PC-9 (cell line): Measurements from ENCODE around the gene RPL9.

ENCODE experiments used
- CTCF ChIP-seq: fragments of 200-600 bp; sonication (generic); conservative IDR thresholded peaks from 2 replicates; pipeline ENCODE4 v1.6.1; 2017; ENCODE audit warnings: mixed run types, antibody characterized with exemption, mild to moderate bottlenecking, moderate library complexity
- EZH2 ChIP-seq: fragments of 200-600 bp; sonication (generic); IDR thresholded peaks from 2 replicates; pipeline ENCODE4 v1.8.0; 2017; ENCODE audit warnings: antibody characterized with exemption, low read depth

GRCh38 chr4:39427520-39428114 lies 31.1 kb downstream of the RPL9 start:
- TF ChIP-seq EZH2 (no peak), CTCF (no peak)
